Cerebellar cortex (tissue), 1 donor: ENCODE data around the gene MTHFD2.
"Not testable (repeated sequence)": the region's sequence is repeated elsewhere in the genome, so short reads cannot be mapped to it uniquely, and the experiment has no call there.

Source experiments
- DNase-seq: peaks from one replicate; pipeline ENCODE4 v3.0.0-alpha.2; 2015; ENCODE audit warnings: low spot score

MTHFD2 gene

DNA sequence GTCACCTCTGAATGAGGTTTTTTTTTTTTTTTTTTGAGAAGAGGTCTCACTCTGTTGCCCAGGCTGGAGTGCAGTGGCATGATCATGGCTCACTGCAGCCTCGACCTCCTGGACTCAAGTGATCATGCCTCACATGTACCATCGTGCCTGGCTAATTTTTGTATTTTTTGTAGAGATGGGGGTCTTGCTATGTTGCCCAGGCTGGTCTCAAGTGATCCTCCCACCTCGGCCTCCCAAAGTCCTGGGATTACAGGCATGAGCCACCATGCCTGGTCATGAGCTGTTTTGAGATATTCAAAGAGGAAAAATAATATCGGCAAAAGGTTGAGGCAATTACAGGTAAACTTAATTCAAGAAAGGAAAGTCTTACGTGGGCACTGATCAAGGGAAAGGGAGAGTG is 31.4 kb downstream of the MTHFD2 start:
- not testable (repeated sequence) for DNase-seq

DNA sequence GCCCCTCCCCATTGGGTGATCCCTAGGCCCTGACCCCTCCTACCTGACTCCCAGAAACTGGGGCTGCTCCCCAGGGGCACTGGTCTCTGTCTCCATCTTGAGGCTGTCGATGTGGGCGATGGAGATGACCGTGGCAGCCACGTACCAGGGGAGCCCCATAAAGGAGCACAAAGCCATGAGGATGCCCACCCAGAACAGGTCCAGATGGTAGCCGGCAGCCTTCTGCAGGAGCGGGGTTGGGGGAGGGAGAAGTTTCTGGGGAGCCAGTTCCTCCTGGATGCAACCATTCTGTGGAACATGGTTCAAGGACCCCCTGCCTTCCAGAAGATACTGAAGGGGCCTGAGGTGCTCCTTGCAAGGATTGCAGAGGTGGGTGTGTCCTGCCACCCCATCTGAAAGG is 34.0 kb downstream of the MTHFD2 start:
- no peak for DNase-seq

GRCh38 chr2:74233648-74234047 is 35.2 kb downstream of the MTHFD2 start:
- DNase-seq = no peak

- DNase-seq = no peak
These were observed 36.6 kb downstream of the MTHFD2 start for GRCh38 chr2:74235041-74235440.

- no peak for DNase-seq
These were observed 40.5 kb downstream of the MTHFD2 start for GRCh38 chr2:74238879-74239278.

DNA sequence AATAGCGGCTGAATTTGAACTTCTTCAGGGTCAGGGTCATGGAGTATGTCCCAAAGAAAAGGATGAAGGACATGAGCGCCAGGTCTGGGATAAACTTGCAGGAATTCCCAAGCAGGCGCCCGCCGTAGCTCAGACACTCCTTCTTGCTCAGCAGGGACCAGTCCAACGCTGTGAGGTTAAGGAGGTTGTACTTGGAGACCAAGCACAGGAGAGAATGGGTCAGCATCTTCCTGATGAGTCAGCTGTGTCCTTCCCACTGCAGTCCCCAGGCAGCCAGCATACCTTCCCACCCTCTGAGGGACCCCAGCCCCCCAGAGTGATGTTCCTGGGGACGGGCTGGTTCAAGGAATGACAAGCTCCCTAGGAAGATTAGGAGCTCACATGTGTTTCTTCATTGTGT is 40.9 kb downstream of the MTHFD2 start:
- no peak for DNase-seq

DNA sequence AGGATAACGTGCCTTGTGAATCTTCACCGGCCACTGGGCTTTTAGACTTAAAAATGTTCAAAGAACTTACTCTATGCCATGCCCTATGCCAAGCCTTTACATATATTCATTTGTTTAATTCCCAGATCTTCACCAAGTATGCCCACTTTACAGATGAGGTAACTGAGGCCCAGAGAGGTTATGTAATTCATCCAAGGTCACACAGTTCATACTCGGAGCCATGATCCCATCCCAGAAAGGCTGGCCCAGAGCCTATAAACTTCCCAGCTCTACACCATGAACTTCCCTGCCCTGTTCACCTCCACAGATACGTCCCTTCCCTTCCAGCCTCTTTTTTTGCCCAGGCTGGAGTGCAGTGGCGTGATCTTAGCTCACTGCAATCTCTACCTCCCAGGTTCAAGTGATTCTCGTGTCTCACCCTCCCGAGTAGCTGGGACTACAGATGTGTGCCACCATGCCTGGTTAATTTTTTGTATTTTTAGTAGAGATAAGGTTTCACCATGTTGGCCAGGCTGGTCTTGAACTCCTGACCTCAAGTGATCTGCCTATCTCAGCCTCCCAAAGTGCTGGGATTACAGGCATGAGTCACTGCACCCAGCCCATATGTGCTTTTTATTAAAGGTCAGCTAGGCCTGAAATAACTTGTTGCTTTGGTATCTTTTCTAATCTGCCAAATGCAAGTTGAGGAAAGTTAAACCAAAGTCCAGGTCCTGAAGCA is 44.1 kb downstream of the MTHFD2 start:
- no peak for DNase-seq

DNA sequence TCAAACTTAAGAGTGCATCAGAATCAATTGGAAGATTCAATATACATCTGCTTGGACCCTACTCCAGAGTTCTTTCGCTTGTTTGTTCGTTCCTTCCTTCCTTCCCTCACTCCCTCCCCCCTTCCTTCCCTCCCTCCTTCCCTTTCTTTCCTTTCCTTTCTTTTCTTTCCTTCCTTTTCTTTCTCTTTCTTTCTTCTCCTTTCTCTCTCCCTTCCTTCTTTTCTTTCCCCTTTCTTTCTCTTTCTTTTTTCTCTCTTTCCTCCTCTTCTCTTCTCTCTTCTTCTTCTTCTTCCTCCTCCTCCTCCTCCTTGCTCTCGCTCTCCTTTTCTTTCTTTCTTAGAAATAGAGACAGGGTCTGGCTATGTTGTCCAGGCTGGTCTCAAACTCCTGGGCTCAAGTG is 45.9 kb downstream of the MTHFD2 start:
- DNase-seq = no peak

DNA sequence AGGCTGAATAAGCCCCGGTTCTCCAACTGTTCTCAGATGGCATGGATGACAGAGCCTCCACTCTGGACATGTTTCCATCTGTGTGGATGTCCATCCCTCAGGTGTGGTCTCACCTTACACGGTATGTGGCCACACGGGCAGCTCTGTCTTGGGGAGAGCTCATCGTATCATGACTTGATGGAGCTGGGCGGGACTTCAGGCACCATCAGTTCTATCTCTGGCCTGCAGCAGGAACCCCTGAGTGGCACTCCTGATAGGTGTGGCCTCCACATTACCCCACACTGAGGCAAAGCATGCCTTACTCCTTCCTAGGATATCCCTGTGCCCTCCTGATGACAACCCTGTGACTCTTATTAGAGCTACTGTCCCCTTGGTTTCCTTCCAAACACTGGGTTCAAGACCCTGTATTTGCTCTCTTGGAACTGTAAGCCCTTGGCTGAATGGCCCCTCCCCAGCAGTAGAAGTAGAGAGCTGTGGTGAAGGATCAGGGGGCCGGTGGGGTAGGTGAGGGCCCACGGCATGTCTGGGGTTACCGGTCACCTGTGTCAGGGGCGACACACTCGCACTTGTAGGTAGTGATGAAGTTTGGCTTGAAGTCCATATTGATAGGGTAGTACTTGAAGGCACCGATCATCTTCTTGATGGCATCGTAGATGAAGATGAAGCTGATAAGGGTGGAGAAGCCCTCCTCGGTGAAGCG is 48.2 kb downstream of the MTHFD2 start:
- no peak for DNase-seq

DNA sequence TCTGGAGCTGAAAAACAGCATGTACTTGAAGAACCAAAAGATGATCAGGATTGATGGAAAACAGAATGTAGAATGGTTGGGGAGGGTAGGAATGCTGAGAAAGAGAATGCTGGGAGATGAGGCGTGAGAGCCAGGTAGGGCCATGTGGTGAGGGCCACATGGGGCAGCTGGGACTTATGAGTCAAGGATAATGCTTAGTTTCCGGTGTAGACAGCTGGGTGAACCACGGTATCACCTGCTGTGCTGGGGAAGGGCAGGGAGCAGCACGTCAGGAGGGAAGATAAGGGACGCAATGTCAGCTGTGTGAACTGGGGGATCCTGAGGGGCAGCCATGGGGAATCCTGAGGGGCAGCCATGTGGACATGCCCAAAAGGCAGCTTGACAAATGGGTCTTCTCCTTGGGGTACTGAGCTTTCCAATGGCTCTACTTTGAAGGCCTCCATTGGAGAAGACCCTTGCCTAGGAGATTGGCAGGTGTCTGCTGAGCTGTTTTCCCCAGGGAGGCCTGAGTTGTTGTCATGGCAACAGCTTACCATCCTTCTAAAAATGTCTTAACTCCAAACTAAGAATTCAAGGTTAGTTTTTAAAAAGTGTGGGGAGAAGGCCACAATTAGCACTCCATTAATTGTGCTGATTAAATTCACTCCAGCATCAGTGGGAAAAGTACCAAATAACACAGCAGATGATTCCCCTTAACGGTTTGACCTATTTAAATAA is 51.1 kb downstream of the MTHFD2 start:
- no peak for DNase-seq

DNA sequence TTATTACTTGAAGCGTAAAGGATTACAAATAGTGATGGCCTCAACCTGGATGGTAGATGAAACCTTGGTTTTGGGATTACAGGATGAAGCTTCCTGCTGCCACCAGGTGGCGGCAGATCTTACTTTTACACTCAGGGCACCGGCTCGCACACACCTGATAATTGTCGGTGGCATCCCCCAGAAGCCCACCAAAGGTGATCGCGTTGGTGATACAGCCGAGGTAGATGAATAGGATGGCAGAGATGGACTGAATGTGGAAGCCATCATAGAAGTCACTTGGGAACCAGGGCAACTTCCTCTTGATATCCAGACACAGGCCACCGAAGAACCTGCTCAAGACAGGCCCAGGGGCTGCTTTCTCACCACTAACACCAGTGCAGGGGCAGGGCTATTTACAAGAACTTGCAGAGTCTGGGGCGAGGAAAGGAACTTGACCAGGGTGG is 51.8 kb downstream of the MTHFD2 start:
- peak; percentile 74 for DNase-seq

GRCh38 chr2:74252036-74252435 is 53.6 kb downstream of the MTHFD2 start:
- no peak for DNase-seq

GRCh38 chr2:74252862-74253261 is 54.4 kb downstream of the MTHFD2 start:
- no peak for DNase-seq

GRCh38 chr2:74253306-74253970 is 55.0 kb downstream of the MTHFD2 start:
- DNase-seq = no peak

- no peak for DNase-seq
These were observed 55.5 kb downstream of the MTHFD2 start for GRCh38 chr2:74253971-74254310.

DNA sequence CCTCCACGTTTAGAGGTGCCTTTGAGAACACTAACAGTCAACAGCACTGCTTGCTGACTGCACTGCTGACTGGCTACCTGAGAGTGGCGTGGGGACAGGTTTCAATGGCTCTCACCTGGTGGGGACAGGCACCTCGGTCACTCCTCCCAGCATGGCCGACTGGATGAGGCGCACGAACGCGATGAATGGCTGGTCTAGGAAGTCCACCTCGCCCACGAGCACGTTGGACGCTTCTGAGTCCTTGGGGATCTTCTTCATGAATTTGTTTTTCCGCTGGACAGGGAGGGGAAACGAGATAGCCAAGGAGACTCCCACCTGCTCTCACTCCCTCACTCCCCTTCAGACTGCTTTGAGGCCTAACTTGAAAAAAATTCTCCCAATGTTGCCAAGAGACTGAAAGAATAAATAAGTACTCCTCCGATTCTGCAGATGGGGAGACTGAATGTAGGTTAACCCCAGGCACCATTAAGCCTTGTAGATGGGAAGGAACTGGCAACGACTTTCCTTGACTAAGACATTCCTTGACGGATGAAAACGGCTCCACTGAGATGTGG is 57.3 kb downstream of the MTHFD2 start:
- DNase-seq = no peak

GRCh38 chr2:74259191-74259590 is 60.8 kb downstream of the MTHFD2 start:
- no peak for DNase-seq

DNA sequence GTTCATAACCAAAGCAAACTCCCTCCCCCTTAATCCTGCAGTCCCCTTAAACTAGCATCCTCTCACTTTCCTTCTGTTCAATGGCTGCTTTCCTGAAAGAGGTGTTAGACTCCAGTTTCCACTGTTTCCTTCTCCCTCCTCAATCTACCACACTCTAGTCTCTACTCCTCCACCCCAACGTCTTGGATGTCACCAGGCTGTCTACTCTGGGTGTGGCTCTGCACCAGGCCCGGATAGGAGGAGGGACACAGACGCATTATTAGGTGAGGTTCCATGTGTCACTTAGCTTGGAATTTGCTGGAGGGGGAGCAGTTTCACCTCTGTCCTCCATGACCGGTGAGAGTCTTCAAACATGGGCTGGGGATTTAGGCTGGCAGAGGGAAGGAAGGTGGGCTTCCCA is 61.3 kb downstream of the MTHFD2 start:
- no peak for DNase-seq

- DNase-seq = no peak
These were observed 62.1 kb downstream of the MTHFD2 start for GRCh38 chr2:74260495-74260894.

- DNase-seq = peak; percentile 33
These were observed 62.9 kb downstream of the MTHFD2 start for GRCh38 chr2:74261204-74261864.

DNA sequence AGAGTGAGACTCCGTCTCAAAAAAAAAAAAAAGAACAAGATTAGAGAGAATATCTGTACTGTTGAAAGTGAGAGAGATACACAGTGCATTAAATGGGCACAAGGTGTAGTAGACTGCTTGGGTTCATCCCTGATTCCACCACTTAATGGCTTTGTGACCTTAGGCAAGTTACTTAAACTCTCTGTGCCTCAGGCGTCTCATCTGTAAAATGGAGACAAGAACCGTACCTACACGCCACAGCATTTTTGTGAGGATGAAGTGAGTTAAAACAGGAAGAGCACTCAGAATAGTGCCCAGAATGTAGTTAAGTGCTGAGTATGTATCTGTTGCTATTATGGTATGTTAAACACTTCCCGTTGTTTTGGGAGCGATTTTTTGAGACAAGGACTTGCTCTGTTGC is 64.3 kb downstream of the MTHFD2 start:
- no peak for DNase-seq

GRCh38 chr2:74264281-74264680 is 65.9 kb downstream of the MTHFD2 start:
- no peak for DNase-seq
